Frontal cortex (tissue), 4 donors: ENCODE results near the gene CLK3. TPM values are rescaled to one million over a fixed set of nuclear protein-coding genes. Genes with fewer than 3 reads are reported as not detected.
"Not testable (repeated sequence)": the region's sequence is repeated elsewhere in the genome, so short reads cannot be mapped to it uniquely, and the experiment has no call there.

Experiments used
- DNase-seq, 2 donors: peaks; one replicate each; pipeline ENCODE4 v3.0.0; 2012; ENCODE audit warnings: low spot score in 2 of 2
- FAIRE-seq: peaks from 2 replicates; lab custom pipeline; 2012; peaks lifted over from hg19 to GRCh38; lab: Jason Lieb, UNC
- total RNA-seq: library from RNA; depleted of rRNA; stranded (reverse); fragments of >200 nt; gene quantifications from one replicate; pipeline ENCODE4 v1.2.3, GENCODE V29; 2014
- donor health status: control.
- donor health status: control.
- donor health status: control.

CLK3 gene
- total RNA-seq, 1 donor from 2014 or later: 26.5 TPM

GRCh38 chr15:74618841-74619596 is 3.4 kb downstream of the CLK3 start:
- DNase-seq (no peak), FAIRE-seq (no peak)

DNA sequence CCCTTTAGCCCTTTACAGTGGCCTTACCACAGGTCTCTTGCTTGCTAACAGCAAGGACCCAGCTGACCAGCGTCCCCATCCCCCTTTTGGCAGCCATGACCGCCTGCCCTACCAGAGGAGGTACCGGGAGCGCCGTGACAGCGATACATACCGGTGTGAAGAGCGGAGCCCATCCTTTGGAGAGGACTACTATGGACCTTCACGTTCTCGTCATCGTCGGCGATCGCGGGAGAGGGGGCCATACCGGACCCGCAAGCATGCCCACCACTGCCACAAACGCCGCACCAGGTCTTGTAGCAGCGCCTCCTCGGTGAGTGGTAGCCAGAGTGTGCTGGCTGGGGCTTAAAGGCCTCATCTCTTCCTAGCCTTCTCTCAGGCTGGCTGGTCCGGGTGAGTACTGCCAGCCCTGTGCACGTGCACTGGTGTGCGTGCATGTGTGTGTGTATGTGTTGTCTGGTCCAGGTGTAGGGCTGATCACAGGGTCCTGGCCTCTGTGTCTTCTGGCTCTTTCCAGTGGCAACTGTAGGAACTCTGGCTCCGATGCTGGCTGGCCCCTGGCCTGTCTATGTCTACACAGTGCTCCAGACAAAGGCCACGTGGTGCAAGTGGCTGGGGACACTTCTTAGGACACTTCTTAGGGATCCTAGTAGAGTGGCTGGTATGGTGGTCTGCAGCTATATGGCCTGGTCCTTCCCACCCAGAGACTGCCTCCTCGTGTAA is 4.4 kb downstream of the CLK3 start:
- no peak for FAIRE-seq
- no peak for DNase-seq

DNA sequence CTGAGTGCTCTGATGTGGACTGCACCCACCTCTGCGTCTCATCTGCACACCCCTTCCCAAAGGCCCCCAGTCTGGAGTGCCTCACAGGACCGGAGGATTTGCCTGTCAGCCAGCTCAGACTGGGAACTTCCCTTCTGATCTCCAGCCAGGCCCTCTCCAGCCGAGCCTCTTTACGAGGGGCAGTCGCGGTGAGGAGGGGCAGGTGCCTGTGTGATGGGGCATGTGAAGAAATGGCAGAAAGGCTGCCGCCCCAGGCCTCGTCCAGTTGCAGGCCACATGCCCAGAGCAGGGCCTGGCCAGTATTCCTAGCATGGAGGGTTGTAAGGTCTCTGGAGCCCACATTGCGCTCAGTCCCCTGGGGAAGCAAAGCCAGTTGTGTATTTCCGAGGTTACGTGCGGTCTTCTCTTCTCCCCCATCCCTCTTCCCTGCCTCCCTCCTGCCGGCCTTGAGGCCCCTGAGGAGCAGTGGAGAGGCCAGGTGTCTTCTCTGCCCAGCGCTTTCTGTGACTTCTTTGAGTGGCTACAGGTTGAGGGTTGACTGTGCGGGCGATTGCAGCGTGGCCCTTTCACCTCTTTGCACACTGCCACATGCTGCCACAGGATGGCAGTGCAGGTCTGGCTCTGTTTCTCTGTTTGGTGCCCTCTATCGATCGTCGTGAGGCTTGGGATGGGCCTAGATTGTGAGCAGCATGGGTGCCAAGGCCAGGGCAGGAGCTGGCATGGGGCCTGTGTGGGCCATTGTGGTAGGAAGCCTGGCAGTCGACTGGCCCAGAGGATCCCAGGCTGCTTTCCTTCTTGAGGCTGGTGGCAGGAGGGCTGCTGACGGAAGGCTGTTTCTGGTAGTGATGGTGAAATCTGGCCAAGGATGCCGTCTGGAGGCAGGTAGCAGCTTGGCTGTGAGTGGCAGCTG is 5.3 kb downstream of the CLK3 start:
- FAIRE-seq: no peak
- peak; percentile 65 to 86 for DNase-seq

GRCh38 chr15:74621546-74621920 is 5.9 kb downstream of the CLK3 start:
- DNase-seq: no peak
- no peak for FAIRE-seq

DNA sequence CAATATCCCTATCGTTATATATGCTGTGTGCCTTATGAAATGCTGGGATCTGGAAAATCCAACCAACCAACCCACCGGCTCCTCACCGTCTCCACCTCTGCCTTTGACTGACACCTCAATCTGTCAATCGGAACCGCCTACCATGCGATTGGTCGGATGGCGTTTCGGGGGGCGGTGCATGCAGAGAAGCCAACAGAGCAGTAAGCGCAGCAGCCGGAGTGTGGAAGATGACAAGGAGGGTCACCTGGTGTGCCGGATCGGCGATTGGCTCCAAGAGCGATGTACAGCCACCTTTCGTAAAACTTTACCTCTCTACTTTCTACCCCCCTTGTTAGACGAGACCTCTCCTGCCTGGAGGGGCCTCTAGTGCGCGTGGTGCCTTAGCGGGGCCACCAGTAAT is 6.3 kb downstream of the CLK3 start:
- FAIRE-seq (no peak), DNase-seq (no peak)

- DNase-seq (no peak), FAIRE-seq (no peak)
Measured at GRCh38 chr15:74622758-74623157, 7.1 kb downstream of the CLK3 start.

GRCh38 chr15:74624020-74624602 is 8.5 kb downstream of the CLK3 start:
- DNase-seq (no peak), FAIRE-seq (no peak)

DNA sequence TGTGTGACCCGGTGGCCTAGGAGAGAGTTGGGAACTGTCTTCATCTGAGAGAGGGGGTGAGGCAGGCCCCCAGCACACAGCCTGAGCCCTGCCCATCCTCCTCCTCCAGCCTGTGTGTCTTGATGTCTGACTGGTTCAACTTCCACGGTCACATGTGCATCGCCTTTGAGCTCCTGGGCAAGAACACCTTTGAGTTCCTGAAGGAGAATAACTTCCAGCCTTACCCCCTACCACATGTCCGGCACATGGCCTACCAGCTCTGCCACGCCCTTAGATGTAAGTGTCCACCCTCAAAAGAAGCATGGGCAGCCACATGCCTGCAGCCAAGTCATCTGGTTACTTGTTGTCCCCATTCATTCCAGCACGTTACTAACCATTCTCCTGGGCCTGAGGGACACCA is 10.1 kb downstream of the CLK3 start:
- DNase-seq: no peak
- no peak for FAIRE-seq

DNA sequence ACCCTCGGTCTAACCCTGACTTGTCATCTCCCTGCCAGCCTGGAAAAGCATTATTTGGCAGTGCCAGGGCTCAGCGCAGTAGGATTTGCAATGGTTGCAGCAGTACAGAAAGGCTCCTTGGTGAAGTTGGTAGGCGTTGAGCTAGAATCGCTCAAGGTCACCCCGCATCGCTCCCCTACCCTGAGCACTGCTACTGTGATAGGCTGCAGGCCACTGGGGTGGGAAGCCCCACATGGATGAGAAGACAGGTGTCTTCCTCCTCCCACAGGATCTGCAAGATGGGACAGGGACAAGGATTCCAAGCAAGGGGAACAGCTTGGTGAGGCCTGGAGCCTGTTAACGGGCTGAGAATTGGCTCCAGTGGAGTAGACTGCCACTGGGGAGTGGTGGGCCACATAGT is 10.7 kb downstream of the CLK3 start:
- no peak for DNase-seq
- no peak for FAIRE-seq

- FAIRE-seq: no peak
Measured at GRCh38 chr15:74626752-74627692, 11.4 kb downstream of the CLK3 start.

GRCh38 chr15:74627766-74628165 is 12.1 kb downstream of the CLK3 start:
- FAIRE-seq (no peak), DNase-seq (no peak)

More at GRCh38 chr15:74626752-74627692, 11.4 kb downstream of the CLK3 start:
- no peak for DNase-seq

DNA sequence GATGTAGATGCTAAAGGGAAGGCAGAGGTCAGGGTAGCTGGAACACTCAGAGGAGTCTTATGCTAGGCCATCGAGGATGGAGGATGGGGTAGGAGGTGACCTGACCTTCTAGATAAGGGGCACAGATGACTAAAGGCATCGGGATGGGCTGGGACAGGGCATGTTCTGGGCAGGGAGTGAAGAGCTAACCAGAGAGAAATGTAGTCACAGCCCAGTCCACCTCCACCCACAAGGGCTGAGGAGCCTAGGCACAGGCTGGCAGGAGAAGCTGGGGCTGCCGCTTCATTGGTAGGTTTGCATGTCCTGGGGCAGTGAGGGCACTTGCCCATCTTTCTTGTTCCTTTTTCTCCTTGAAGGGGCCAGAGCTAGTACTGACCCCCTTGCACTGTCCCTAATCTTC is 12.6 kb downstream of the CLK3 start:
- FAIRE-seq (no peak), DNase-seq (no peak)

DNA sequence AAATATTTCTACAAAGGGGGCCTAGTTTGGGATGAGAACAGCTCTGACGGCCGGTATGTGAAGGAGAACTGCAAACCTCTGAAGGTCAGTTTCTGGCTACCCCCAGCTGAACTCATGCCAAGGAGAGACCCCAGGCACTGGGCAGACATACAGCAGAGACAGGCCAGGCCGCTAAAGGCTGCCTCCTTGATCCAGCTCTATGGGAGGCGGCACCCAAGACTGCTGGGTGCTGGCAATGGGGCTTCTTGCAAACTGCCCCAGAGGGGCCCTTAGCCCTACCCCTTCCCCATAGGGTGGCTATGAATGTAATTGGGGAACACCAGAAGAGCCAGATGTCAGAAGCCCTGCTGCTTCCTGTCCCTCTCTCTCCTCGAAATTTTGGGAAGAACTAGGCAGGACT is 13.3 kb downstream of the CLK3 start:
- DNase-seq (no peak), FAIRE-seq (no peak)

- FAIRE-seq, DNase-seq: not testable (repeated sequence)
Measured at GRCh38 chr15:74629696-74630095, 14.1 kb downstream of the CLK3 start.

DNA sequence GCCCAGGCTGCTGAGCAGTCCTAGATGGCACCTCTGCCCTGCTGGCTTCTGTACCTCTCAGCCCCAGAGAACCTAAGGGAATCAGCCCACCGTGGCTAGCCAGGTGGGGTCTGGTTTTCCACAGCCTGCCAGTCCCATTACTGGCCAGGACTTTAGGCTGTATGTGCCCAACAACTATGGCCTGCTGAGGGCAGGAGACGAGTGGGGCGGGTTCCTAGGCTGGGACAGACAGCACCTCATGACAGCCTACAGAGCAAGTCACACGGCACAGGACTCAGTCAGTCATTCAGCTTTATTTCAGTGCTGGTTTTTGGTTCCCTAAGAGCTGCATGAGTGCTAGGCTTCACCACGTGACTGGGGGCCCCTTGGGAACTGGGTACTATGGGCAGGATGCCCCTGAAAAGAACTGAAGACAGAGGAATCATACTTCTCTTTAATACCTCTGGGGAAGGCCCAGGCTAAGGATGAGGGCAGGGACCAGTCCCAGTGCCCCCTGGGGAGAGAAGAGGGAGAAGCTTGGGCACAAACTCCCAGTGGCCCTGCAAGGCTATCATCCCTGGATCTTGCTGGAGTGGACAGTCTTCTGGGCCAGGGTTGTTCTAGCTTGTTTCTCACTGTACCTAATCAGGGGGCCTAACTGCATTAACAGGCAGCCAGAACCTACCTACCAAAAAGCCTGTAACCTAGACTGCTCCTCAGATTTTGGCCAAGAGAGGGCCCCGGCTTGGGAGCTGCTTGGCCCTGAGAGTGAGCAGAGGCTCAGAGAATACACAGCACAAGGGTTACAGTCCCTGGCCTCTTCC is 14.8 kb downstream of the CLK3 start:
- no peak for FAIRE-seq
- no peak for DNase-seq

DNA sequence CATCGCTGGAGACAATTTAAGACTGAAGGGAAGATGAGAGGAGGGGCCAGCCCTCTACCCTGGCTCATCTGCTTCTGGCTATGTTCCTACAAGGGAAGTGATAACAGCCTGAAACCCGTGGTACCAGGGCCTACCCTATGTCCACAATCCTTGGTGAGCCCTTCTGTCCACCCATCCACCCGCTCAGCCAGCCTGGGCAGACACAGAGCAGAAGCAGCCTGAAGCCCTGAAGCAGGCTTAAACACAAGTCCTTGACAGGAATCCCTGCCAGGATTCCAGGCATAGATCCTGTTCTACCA is 15.4 kb downstream of the CLK3 start:
- FAIRE-seq (no peak), DNase-seq (no peak)

- DNase-seq: no peak
- no peak for FAIRE-seq
Measured at GRCh38 chr15:74631408-74631807, 15.8 kb downstream of the CLK3 start.

- DNase-seq: peak; percentile 52 to 78
- FAIRE-seq: no peak
Measured at GRCh38 chr15:74631935-74632560, 16.4 kb downstream of the CLK3 start.
